NCI-H82 (cell line): ENCODE measurements around the gene HMGB4.

Experiments used
- DNase-seq: peaks from one replicate; lab custom pipeline; 2025; lab: John Stamatoyannopoulos, UW

HMGB4 gene, protein sequence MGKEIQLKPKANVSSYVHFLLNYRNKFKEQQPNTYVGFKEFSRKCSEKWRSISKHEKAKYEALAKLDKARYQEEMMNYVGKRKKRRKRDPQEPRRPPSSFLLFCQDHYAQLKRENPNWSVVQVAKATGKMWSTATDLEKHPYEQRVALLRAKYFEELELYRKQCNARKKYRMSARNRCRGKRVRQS

DNA sequence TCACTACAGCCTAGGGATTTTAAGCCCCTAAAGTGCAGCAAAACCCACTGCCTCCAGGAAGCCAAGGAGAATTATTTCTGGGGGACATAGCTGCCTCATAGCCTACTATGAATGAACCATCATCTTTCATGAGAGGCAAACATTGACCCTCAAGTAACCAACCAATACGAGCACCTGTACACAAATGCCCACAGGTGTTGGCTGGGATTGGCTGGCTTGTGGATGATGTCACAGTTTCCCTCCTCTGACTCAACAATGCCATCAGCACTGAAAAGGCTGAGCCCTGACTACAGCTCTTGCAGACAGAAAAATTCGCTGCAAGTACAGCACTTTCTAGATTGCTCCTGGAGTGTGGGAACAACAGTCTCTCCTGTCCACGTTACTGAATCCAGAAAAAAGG, at the start of gene HMGB4:
HMGB4 (plus strand) TSS at position 301 of the 400 bp plus-strand sequence. CDS start 113 bp downstream, outside the sequence.
- no peak for DNase-seq

DNA sequence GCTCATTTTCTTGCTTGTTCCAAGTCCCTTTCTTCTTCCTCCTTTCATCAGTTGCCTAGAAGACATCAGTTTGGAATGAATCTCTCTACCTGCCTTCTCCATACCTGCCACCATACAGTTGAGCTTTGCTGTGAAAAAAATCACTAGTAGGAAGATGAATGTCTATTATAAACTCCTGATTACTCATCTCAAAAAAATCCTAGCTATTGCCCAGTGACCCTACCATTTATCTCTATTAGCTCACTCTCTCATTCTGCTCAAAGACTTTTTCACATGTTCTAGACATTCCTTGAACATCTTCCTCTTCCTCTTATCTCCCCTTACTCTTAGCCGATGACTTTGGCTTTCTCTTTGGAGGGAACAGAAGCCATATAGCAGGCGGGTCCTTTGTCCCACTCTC, 49.7 kb upstream of the HMGB4 start:
- no peak for DNase-seq

DNA sequence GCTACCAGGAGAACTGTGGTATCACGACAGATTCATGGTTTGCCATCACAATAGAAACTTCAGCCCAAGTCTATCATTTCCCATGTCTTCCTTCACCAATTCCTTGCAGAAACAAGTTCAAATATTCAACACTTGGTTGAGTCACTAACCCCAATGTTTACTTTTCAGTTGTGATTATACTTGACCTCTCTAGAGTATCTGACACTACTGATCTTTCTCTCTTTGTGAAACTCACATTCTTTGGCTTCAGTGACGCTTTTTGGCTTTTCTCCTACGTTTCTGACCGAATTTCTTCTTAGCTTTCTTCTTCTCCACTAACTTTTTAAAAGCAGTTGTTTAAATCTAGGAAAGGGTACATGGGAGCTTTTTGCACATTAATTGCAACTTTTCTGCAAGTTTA, 48.8 kb upstream of the HMGB4 start:
- no peak for DNase-seq

DNA sequence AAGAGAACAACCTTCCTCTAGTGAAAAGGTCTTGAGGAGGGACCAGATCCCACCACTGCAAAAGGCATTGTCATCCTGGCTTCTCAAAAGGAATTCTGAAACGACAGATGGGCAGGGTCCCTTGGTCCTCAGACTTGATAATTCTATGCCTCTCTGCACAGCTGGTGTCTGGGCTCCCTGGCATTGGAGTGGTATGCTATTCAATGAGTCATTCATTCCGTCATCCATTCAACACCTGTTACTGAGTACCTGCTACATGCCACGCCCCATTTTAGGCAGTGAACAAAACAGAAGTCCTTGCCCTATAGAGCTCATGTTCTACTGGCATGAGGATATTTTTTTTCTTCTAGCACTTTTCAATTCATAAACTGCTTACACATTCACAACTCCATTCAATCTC, 45.8 kb upstream of the HMGB4 start:
- peak; percentile 50 for DNase-seq

DNA sequence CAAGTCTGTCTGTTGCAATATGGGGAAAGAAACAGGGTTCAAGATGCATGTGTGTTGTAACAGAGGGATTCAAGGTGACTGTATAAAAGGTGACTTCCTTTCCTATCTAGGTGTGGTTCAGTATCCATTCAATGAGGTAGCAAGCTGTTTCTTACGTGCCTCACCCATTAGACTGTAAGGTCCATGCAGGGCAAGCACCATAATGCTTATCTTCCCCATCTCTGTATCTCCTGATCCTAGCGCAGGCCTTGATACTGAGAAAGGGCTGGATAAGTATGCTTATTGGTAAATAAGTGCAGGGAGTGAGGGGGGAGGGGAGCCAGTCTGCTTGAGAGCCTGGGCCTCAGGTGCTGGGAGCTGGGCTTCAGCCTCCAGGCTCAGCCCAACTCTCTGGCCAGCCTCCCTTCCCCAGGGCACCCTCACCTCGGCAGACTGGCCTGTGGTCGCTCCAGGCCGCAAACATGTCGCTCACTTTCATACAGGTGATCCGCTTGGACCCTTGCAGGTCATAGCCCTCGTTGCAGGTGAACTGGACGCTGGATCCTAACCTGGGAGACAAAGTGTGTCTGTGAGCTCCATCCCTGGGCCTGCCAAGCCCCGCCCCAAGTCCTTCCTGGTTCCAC, 44.5 kb upstream of the HMGB4 start:
- no peak for DNase-seq

DNA sequence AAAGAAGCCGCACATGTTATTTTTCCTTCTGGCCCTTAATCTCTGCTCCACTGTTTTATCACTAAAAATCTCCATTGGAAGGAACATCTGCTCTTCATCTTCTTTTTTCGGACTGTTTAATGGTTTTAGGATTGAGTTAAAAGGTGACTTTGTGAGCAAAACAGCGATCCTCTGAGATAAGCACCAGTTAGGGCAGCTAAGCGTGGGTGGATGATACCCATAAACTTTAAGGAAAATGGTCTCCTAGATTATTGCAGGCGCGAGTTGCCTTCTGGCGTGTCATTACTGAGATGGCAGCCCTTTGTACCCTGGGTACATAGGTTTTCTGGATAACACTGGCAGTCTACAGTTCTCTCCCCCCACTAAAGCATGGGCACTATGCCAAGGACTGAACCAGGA, 44.0 kb upstream of the HMGB4 start:
- no peak for DNase-seq

DNA sequence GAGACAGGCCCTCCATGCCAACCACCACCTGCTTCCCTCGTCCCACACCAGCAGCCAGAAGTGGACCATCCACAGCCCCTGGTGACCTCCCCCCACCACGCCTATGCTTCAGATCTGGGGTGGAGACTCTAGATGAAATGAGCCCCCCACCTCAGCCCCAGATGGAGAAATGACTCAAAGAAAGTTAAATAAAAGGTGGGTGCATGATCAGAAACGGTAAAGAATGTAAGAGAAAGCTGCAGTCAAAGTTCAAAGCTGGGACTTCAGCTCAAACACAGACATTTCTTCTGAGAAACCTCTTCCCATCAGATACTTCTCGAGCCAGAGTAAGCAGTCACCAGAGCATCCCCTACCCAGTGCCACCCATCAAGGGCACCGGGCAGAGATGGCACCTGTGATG, 43.1 kb upstream of the HMGB4 start:
- no peak for DNase-seq

DNA sequence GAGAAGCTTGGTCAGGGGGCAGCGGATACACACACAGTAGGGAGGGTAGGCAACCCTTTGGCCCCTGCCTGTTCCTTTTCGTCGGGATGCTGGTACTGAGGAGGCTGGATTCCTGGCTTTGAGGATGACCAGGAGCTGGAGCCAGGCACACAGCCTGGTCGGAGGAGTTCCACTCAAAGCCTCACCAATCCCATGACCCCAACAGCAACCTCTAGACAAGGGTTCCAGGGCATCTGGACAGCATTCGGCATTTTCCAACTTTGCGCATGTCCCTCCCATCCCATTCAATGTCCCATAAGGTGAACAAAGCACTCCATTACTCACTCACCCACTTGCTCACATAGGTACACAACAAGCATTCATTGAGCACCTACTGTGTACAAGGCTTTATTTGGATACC, 42.6 kb upstream of the HMGB4 start:
- DNase-seq, result no peak

DNA sequence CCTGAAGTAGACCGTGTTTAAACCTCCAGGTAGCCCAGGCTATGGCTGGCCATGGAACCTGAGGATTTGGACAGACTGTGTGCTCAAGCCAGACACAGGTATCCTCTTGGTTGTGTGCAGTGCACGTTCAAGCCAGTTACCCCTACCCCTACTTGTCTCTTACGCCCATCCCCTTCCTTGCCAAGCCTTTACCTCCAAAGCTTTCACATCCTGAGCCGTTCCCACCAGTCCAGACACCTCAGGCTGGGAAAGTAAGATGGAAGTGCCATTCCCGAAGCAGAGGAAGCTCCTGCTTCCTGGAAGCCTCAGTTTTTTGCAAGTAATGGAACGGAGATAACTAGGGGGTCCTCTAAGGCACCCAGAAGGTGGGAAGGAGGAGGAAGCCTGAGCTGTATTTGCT, 41.5 kb upstream of the HMGB4 start:
- DNase-seq, result no peak

DNA sequence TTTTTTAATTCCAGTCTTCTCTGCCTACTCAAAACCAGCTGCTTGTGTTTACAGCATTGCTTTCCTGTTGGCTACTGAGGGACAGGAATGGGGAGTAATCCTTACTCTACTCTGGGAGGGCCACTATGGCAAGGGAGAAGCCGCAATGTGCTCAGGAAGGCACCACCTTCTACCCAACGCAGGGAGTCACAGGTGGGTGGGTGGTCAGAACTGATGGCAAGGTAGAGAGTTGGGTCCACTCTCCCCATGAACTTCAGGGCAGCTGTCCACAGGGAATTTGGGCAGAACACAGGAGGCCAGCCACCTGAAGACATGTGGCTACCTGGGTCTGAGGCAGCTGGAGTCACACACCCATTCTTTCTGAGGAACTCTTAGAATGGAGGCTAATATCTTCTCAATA, 40.5 kb upstream of the HMGB4 start:
- DNase-seq, result no peak

DNA sequence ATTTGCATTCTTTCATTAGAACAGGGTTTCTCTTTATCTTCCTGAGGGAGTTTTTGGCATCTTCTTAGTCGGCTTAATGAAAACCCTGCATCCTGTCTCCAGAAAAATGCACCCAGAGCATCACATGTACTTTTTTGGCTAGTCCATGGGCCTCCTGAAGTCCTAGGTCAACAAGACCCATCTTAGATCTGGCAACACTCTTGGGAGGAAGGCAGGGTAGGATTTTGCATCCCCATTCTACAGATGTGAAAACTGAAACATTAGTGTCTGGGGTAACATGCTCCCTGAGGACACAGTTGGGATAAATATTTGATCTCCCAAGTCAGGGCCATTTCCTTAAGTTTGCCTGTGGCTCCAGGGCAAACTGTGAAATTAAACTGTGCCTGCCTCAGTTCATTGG, 40.0 kb upstream of the HMGB4 start:
- DNase-seq, result no peak

DNA sequence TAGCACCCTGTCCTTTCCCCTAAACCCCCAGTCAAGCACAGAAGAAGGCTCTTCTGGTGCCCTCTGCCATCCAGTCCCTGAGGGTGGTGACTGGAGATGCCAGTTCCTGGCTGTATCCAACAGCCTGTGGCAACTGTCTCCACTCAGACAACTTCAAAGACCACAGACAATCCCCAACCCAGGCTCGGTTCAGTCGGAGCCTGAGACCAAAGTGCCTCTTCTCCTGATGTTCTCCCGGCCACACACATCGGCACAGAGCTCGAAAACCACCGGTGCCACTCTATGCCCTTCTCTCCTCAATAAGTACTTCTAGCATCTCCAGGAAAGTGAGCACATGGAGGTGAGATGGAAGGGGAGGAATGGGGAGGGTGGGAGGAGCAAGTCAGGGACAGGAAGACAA, 39.6 kb upstream of the HMGB4 start:
- no peak for DNase-seq

DNA sequence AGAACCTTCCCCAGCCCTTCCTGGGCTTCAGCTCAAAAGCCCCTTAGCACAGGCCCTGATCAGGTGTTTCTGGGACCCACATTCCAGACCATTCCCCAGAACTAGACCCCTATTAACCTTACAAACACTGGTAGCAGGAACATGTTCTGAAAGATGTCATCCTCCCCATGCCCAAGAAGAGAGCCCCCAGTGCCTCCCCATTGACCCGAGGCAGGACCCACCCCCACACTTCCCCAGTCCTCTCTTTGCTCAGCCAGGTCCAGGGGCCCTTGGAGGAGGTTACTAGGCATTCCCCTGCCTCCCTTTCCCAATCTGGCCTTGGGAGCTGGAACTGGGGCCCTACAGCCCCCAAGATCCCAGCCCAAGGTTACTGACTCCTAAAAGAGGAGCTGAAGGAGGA, 38.9 kb upstream of the HMGB4 start:
- no peak for DNase-seq

DNA sequence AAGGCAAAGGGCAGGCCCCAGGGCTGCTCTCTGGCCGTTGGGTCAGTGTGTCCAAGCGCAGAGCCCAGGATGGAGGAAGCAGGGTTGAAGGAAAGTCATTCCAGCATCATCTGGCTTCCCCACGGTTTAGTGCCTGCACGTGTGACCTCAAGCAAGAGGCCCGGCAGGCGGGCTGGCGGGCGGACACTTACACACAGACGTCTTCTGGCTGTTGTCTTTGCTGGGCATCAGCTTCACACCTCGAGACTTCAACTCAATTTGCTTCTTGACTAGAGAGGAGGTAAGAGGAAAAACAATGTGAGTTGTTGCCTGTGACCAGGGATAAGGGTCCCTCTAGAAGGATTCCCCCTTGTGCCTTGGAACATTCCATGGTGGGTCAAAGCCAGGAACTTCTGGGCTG, 38.4 kb upstream of the HMGB4 start:
- no peak for DNase-seq

DNA sequence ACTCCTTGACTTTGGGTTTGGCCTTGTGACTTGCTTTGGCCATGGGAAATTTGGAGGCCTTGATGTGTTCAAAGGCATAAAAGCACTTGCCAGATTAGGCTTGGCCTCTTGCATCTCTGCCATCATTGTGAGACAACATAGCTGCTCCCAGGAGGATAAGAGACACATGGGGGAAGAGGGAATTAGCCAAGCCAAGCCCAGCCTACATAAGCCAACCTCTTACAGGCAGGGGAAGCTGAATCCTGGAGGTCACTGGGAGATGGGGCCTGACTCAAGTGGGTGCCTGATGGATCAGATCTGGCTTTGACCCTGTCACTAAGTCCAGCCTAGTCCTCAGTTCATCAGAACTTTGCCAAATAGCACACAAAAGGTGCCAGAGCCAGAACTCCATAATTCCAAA, 37.6 kb upstream of the HMGB4 start:
- peak; percentile 7 for DNase-seq

DNA sequence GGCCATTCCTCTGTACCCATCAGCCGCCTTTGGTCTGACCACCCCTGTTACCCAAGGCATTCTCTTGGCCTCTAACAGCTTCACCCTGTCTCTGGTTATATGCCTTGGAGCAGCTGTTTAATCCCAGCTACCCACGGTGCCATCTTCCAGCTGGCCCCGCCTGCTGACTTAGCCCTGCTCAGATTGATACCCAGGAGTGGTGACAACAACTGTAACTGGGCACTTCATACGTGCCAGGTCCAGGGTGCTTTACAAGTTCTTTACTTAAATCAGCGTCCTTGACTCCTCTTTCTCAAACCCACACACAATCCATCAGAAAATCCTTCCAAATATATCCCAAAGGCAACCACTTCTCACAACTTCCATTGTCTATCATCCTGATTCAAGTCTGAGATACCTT, 37.2 kb upstream of the HMGB4 start:
- no peak for DNase-seq

DNA sequence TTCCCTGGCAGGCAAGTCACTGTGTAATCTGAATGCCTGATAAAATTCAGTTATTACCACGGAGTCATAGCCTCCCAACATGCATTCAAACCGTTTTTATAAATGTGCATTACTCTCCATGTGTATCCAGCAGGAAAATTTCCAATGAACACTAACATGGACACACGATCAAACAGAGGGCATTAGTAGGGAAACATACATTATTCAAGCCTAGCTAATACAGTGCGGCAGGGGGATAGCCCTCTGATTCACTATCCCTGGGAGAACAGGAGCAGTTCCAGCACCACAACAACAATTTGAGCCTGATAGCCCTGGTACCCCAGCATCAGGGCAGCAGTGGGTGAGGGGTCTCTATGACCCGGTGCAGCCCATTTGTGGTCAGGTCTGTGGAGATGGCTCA, 35.8 kb upstream of the HMGB4 start:
- DNase-seq, result no peak

DNA sequence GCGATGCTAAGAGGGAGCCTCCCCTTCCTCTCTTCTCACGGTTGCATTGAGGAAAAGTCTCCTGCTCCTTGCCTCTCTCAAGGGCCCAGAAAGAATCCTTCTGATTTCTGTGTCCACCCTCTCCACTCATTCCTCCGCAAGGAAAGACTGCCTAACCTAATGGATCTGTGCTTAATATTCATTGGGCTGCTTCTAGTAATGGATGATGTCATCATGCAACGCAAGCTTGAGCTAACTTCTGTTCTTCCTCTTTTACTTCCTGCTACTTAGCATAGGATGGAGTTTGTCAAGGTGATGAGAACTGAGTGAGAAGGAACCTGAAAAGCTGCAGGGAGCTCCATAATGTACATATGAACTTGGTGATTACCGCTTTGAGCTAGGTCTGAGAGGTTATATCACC, 35.2 kb upstream of the HMGB4 start:
- no peak for DNase-seq

DNA sequence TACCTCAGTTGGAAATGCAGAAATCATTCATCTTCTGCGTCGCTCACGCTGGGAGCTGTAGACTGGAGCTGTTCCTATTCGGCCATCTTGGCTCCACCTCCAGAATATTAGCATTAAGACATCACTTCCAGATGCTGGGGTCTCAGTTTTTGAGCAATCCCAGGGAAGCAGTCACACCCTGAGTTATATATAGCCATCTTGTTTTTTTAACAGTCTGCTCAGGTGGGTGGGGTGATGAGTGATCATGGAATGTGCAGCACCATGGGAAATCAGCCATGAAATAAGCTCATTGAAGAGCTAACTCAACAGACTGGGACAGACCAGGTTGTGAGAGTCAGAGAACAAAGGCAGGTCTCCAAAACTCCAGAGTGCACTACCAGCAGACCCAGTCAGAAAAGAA, 27.0 kb upstream of the HMGB4 start:
- DNase-seq, result no peak

DNA sequence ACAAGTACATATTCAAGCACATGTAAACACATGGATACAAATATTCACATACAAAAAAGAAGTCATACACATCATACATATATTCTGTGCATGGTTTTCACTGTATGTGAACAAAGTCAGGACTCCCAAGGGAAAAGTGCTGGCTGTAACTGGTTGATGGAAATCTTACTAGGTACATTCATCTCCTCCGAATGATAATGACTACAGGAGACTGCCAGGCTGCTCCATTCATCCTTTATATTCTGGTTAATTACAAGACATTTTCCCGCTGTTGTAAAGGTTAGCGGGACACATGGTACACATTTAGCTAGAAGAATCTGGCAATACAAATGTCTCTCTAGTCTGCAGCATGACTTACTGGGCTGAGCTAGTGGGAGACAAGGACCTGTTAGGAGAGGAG, 26.2 kb upstream of the HMGB4 start:
- DNase-seq, result no peak

DNA sequence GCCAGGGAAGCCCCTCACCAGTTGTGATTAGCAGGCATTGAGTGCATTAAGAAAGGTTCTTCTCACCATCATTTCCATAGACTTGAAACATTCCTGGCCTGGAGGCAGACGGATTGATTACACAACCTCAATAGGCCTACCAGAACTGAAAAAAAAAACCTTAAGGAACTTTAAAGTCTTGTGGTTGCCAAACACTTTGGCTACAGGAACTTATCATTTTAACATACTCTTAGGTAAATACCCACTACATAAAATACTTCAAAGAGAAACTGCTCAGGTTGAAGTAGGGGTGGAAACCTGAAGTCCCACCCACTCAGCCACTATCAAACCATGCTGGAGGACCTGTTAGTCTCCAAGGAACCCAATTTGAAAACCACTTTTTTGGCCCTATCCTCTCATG, 22.4 kb upstream of the HMGB4 start:
- DNase-seq, result no peak

DNA sequence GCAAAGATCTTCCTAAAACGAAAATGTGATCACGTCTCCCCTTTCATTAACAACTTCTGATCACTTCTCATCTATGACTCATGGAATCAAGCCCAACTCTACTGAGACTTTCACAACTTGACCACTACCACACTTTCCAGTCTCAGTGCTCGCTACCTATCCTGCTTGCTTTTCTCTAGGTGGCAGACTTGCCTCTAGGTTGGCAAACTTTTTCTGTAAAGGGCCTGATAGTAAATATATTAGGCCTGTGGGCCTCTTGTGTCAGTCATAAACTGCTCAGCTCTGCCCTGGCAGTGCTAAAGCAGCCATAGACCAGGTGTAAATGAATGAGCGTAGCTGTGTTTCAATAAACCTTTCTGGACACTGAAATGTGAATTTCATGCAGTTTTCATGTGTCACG, 21.5 kb upstream of the HMGB4 start:
- DNase-seq, result peak; percentile 10

DNA sequence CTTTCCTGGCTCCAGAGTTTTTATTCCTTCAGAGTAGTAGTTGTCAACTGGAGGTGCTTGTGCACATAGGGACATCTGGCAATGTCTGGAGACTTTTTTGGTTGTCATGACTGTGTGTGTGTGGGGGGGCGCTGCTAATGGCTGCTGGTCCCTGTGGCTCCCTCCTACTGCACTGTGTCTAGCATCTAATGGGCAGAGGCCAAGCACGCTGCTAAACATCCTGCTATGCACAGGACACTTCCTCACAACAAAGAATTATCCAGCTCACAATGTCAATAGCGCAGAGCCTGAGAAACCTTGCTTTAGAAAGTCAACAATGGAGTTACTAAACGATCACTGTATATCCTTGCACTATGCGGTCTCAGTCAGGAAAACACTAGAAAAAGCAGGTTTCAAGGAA, 19.7 kb upstream of the HMGB4 start:
- no peak for DNase-seq

DNA sequence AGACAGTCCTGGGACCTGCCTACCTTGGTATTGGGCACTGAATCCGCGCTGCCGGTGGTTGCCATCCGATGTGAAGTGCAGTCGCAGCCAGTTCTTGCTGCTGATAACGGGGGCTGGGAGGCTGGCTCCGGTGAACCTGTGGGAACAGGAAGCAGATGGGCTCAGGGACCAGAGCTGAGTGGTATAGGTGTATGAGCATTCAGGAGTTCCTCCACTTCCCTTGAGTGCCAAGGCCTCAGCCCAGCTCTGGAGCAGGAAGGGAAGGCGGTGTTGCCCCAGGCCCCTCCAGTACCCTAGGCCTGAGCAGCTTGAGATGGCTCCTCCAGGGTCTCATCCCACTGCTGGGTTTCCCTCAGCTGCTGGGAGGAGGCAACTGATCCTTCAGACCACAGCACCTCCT, 17.0 kb upstream of the HMGB4 start:
- DNase-seq, result no peak
